Endodermal cell (in vitro differentiated cells): ENCODE data around the gene RPS6KA4. TPM values are rescaled to one million over a fixed set of nuclear protein-coding genes. Genes with fewer than 3 reads are reported as not detected.

Source experiments
- DNase-seq: peaks from one replicate; pipeline ENCODE4 v3.0.0-alpha.2; 2017
- H3K27ac ChIP-seq: 2 replicates; pipeline ENCODE4 v1.5.1; 2013; ENCODE audit warnings: mild to moderate bottlenecking, low read depth, low read length, moderate library complexity
- H3K27me3 ChIP-seq: 2 replicates; pipeline ENCODE4 v1.6.1; 2013; ENCODE audit warnings: mild to moderate bottlenecking, low read length, moderate library complexity; ENCODE audit not compliant: insufficient read depth, control insufficient read depth, poor library complexity, severe bottlenecking
- H3K36me3 ChIP-seq: 2 replicates; pipeline ENCODE4 v1.7.0; 2013; ENCODE audit warnings: mild to moderate bottlenecking, low read length, moderate library complexity; ENCODE audit not compliant: control insufficient read depth, insufficient read depth
- H3K4me1 ChIP-seq: one replicate; pipeline ENCODE4 v1.7.0; 2013; ENCODE audit warnings: low read length; ENCODE audit not compliant: control insufficient read depth, insufficient read depth
- H3K4me3 ChIP-seq: 2 replicates; pipeline ENCODE4 v1.5.1; 2013; ENCODE audit warnings: mild to moderate bottlenecking, low read length, moderate library complexity
- H3K9ac ChIP-seq: 2 replicates; pipeline ENCODE4 v1.6.1; 2013; ENCODE audit warnings: mild to moderate bottlenecking, low read length, moderate library complexity; ENCODE audit not compliant: poor library complexity, severe bottlenecking; ENCODE audit errors: extremely low read depth
- H3K9me3 ChIP-seq: 2 replicates; pipeline ENCODE4 v1.6.1; 2013; ENCODE audit warnings: mild to moderate bottlenecking, low read length, moderate library complexity; ENCODE audit not compliant: control insufficient read depth
- H3K27ac Mint-ChIP-seq: 2 replicates; pipeline ENCODE4 v1.8.0; 2020; ENCODE audit warnings: mixed read lengths
- H3K27me3 Mint-ChIP-seq: 2 replicates; pipeline ENCODE4 v1.8.0; 2021; ENCODE audit warnings: mild to moderate bottlenecking, mixed read lengths; ENCODE audit not compliant: insufficient read depth
- H3K36me3 Mint-ChIP-seq: 2 replicates; pipeline ENCODE4 v1.8.0; 2020; ENCODE audit warnings: low read depth, mixed read lengths
- H3K4me1 Mint-ChIP-seq: 2 replicates; pipeline ENCODE4 v1.8.0; 2020; ENCODE audit warnings: mixed read lengths
- H3K4me3 Mint-ChIP-seq: 2 replicates; pipeline ENCODE4 v1.8.0; 2020; ENCODE audit warnings: mild to moderate bottlenecking, moderate library complexity, mixed read lengths
- H3K9me3 Mint-ChIP-seq: 2 replicates; pipeline ENCODE4 v1.8.0; 2020; ENCODE audit warnings: mild to moderate bottlenecking, mixed read lengths
- CTCF ChIP-seq: fragments of 200-600 bp; sonication (generic); conservative IDR thresholded peaks from 2 replicates; pipeline ENCODE4 v1.5.0; 2021; ENCODE audit warnings: antibody characterized with exemption, mild to moderate bottlenecking
- WGBS, 2 experiments: methylation state at CpG; one replicate each; pipeline versions ENCODE4 v1.1.5 to v1.1.7; 2013; ENCODE audit warnings: missing lambda C conversion rate in 2 of 2, mixed read lengths in 1 of 2; ENCODE audit not compliant: insufficient coverage in 1 of 2, insufficient read length in 1 of 2; 5-methylcytosine and 5-hydroxymethylcytosine counted together
- total RNA-seq, 2 donors: library from RNA; stranded (reverse); fragmentation: NEBNext Ultra II Directional in 1 of 2; extraction: Animal tissue kit (Norgen Biotek cat#: 25700) in 1 of 2; gene quantifications; 2 replicates in 1 of 2; 3 replicates in 1 of 2; pipeline ENCODE4 v1.2.1, GENCODE V29; 2021

RPS6KA4 gene
- total RNA-seq, 2 donors from 2014 or later, result 13.5 to 14.5 TPM

DNA sequence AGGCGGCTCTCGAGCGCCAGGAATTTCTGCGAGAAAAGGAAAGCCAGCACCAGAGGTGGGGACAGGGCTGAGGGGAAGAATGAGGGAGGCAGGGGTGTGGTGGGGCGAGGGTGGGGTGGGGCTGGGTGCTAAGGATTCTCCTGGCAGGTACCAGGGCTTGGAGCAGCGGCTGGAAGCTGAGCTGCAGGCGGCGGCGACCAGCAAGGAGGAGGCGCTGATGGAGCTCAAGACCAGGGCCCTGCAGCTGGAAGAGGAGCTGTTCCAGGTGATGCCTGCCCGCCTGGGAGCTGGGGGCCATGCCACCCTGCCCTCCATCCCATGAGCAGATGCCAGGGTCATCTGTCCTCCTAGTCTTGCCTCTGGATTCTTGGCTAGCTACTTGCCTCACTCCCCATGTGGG, 9.6 kb upstream of the RPS6KA4 start:
- Mint-ChIP-seq H3K4me3 (no peak overlapping the region), H3K27ac (no peak overlapping the region), H3K9me3 (no peaks in the 10 kb centered on the region), H3K4me1 (no peaks in the 10 kb centered on the region), H3K36me3 (peaks cover 3% of the 10 kb centered on the region), H3K27me3 (no peaks in the 10 kb centered on the region)
- Histone ChIP-seq H3K9ac (no peak overlapping the region), H3K4me3 (no peak overlapping the region), H3K4me1 (no peaks in the 10 kb centered on the region), H3K27me3 (no peaks in the 10 kb centered on the region), H3K36me3 (no peaks in the 10 kb centered on the region), H3K27ac (no peak overlapping the region), H3K9me3 (no peaks in the 10 kb centered on the region)
- no peak for TF ChIP-seq CTCF
- 91 to 98% methylated on average over 6 to 11 of the region's 11 CpGs for WGBS, 2 experiments
- DNase-seq, result no peak

DNA sequence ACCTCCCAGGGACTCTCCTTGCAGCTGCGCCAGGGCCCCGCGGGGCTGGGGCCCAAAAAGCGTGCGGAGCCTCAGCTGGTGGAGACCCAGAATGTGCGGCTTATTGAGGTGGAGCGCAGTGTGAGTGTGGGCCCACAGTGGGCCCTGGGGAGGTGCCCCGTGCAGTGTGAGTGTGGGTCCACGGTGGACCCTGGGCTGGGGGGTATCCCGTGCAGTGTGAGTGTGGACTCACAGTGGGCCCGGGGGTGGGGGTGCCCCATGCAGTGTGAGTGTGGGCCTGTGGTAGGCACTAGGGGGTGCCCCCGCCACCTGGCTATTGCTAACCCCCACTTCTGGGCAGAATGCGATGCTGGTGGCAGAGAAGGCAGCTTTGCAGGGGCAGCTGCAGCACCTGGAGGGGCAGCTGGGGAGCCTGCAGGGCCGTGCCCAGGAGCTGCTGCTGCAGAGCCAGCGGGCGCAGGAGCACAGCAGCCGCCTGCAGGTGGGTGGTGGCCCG, 7.8 kb upstream of the RPS6KA4 start:
- H3K27ac Mint-ChIP-seq, result no peak overlapping the region
- Histone ChIP-seq H3K27ac (no peak overlapping the region), H3K36me3 (no peaks in the 10 kb centered on the region), H3K9ac (no peak overlapping the region), H3K4me3 (no peak overlapping the region), H3K9me3 (no peaks in the 10 kb centered on the region), H3K27me3 (no peaks in the 10 kb centered on the region), H3K4me1 (peaks cover 4% of the 10 kb centered on the region)
- 91 to 93% methylated on average over 12 to 18 of the region's 18 CpGs for WGBS, 2 experiments
- no peak for DNase-seq
- H3K4me1 Mint-ChIP-seq, result peaks cover 4% of the 10 kb centered on the region
- no peak for TF ChIP-seq CTCF
- H3K36me3 Mint-ChIP-seq, result no peaks in the 10 kb centered on the region
- H3K9me3 Mint-ChIP-seq, result no peaks in the 10 kb centered on the region
- no peak overlapping the region for H3K4me3 Mint-ChIP-seq
- H3K27me3 Mint-ChIP-seq, result no peaks in the 10 kb centered on the region

DNA sequence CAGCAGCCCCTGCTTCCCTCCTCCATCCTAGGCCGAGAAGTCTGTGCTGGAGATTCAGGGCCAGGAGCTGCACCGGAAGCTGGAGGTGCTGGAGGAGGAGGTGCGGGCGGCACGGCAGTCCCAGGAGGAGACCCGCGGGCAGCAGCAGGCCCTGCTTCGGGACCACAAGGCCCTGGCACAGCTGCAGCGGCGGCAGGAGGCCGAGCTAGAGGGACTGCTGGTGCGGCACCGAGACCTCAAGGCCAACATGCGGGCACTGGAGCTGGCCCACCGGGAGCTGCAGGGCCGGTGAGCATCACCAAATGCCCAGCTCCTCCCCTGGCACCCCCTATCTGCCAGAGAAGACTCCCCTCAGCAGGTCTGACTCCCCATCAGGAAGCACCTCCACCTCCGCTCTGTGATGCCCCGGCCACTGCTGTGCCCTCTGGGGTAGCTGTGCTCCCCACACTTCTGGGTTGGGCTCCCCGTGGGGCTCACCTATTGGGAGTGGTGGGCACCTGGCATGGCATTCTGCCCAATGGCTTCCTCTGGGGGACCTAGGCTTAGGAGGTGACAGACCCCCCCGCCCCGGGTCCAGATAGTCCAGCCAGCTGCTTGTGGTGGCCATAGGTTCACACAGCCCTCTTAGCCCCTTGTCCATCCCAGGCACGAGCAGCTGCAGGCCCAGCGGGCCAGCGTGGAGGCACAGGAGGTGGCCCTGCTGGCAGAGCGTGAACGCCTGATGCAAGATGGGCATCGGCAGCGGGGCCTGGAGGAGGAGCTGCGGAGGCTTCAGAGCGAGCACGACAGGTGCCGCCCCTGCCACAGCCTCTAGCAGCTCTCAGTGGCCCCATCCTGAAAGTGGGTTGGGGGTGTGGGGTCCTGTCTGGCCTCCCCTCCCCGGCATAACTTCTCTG, 6.6 kb upstream of the RPS6KA4 start:
- no peak for DNase-seq
- no peak overlapping the region for H3K9ac ChIP-seq
- WGBS, 2 experiments, result 92 to 94% methylated on average over 21 to 33 of the region's 33 CpGs

More for the DNA sequence above, 6.6 kb upstream of the RPS6KA4 start:
- H3K36me3 Mint-ChIP-seq, result no peaks in the 10 kb centered on the region
- Histone ChIP-seq H3K9me3 (no peaks in the 10 kb centered on the region), H3K4me1 (peaks cover 4% of the 10 kb centered on the region), H3K27ac (no peak overlapping the region), H3K27me3 (no peaks in the 10 kb centered on the region), H3K36me3 (no peaks in the 10 kb centered on the region), H3K4me3 (no peak overlapping the region)
- H3K27me3 Mint-ChIP-seq, result no peaks in the 10 kb centered on the region
- no peak overlapping the region for H3K27ac Mint-ChIP-seq
- TF ChIP-seq CTCF, result no peak
- H3K9me3 Mint-ChIP-seq, result no peaks in the 10 kb centered on the region
- H3K4me1 Mint-ChIP-seq, result peaks cover 7% of the 10 kb centered on the region
- no peak overlapping the region for H3K4me3 Mint-ChIP-seq
